ENCODE data around the gene BEGAIN.

GRCh38 chr14:100622708-100623485 lies 35.7 kb upstream of the BEGAIN start:
- TF ChIP-seq CTCF (IDR thresholded peaks at IDR 0.05; ENCODE audit: poor library complexity) (no peak), EZH2phosphoT487 (IDR thresholded peaks at IDR 0.05; ENCODE audit: low read depth, severe bottlenecking, unreplicated experiment) (no peak)

Measured in hepatocyte (in vitro differentiated cells).